Central memory CD8-positive, alpha-beta T cell (primary cell): ENCODE measurements around the gene AGAP2.

ENCODE experiments used
- ATAC-seq: fragments of 150-1000 bp; cut with Tn5 transposase; replicated peaks from 2 replicates; pipeline ENCODE4 v1.10.0; 2022; ENCODE audit warnings: mild to moderate bottlenecking, moderate FRiP score, moderate number of reproducible peaks; ENCODE audit not compliant: poor library complexity, severe bottlenecking; ENCODE audit errors: extremely low read depth
- DNase-seq, 2 donors: peaks; one replicate each; pipeline ENCODE4 v3.0.0; 2021; ENCODE audit warnings: low spot score in 2 of 2
- H3K27ac Mint-ChIP-seq: one replicate; pipeline ENCODE4 v1.8.0; 2022; ENCODE audit warnings: low read depth, mild to moderate bottlenecking, moderate library complexity, mixed read lengths
- H3K27me3 Mint-ChIP-seq: one replicate; pipeline ENCODE4 v1.8.0; 2022; ENCODE audit warnings: mixed read lengths
- H3K36me3 Mint-ChIP-seq: one replicate; pipeline ENCODE4 v1.8.0; 2022; ENCODE audit warnings: mild to moderate bottlenecking, moderate library complexity, mixed read lengths; ENCODE audit not compliant: insufficient read depth
- H3K4me1 Mint-ChIP-seq: one replicate; pipeline ENCODE4 v1.8.0; 2022; ENCODE audit warnings: mixed read lengths
- H3K4me3 Mint-ChIP-seq: one replicate; pipeline ENCODE4 v1.8.0; 2022; ENCODE audit warnings: mild to moderate bottlenecking, moderate library complexity, mixed read lengths
- H3K9me3 Mint-ChIP-seq: one replicate; pipeline ENCODE4 v1.8.0; 2022; ENCODE audit warnings: mixed read lengths

AGAP2 gene

GRCh38 chr12:57738661-57739237 is at the start of gene AGAP2:
Gene AGAP2 (minus strand): TSS chr12:57738742. CDS start chr12:57738246, 496 bp downstream.
- no peak for DNase-seq
- Mint-ChIP-seq H3K36me3 (peaks cover 29% of the 10 kb centered on the region), H3K27ac (peak within 1 kb of the TSS; percentile 94), H3K27me3 (no peaks in the 10 kb centered on the region), H3K4me3 (peak within 1 kb of the TSS; percentile 83), H3K4me1 (peaks cover 55% of the 10 kb centered on the region), H3K9me3 (no peaks in the 10 kb centered on the region)
- ATAC-seq = no peak

- Mint-ChIP-seq H3K36me3 (peaks cover 36% of the 10 kb centered on the region), H3K4me1 (peaks cover 22% of the 10 kb centered on the region), H3K9me3 (no peaks in the 10 kb centered on the region), H3K27me3 (no peaks in the 10 kb centered on the region), H3K4me3 (peak overlapping the region; percentile 96), H3K27ac (no peak overlapping the region)
- DNase-seq (no peak), ATAC-seq (no peak)
Observed at GRCh38 chr12:57783861-57784260, 45.3 kb upstream of the AGAP2 start.

- Mint-ChIP-seq H3K27me3 (no peaks in the 10 kb centered on the region), H3K4me3 (peak overlapping the region; percentile 96), H3K27ac (peak overlapping the region; percentile 97), H3K36me3 (peaks cover 32% of the 10 kb centered on the region), H3K4me1 (peaks cover 22% of the 10 kb centered on the region), H3K9me3 (no peaks in the 10 kb centered on the region)
- no peak for ATAC-seq
- DNase-seq = no peak
Observed at GRCh38 chr12:57783466-57783801, 44.9 kb upstream of the AGAP2 start.

GRCh38 chr12:57782608-57783465 is 44.3 kb upstream of the AGAP2 start, which contains the start of gene TSFM:
Gene TSFM (plus strand): TSS chr12:57782787. CDS start chr12:57782802, 15 bp downstream.
- ATAC-seq = peak; percentile 77
- H3K4me3 Mint-ChIP-seq = peak within 1 kb of the TSS; percentile 96
- H3K9me3 Mint-ChIP-seq = no peaks in the 10 kb centered on the region
- H3K27me3 Mint-ChIP-seq = no peaks in the 10 kb centered on the region
- peak; percentile 92 to 96 for DNase-seq
- H3K4me1 Mint-ChIP-seq = peaks cover 22% of the 10 kb centered on the region
- H3K36me3 Mint-ChIP-seq = peaks cover 26% of the 10 kb centered on the region
- peak within 1 kb of the TSS; percentile 97 for H3K27ac Mint-ChIP-seq

- DNase-seq = no peak
- ATAC-seq = peak; percentile 3
- Mint-ChIP-seq H3K27ac (peak overlapping the region; percentile 97), H3K4me3 (peak overlapping the region; percentile 96), H3K4me1 (peaks cover 22% of the 10 kb centered on the region), H3K36me3 (peaks cover 20% of the 10 kb centered on the region), H3K9me3 (no peaks in the 10 kb centered on the region), H3K27me3 (no peaks in the 10 kb centered on the region)
Observed at GRCh38 chr12:57782243-57782607, 43.7 kb upstream of the AGAP2 start.

GRCh38 chr12:57781801-57782200 is 43.3 kb upstream of the AGAP2 start:
- Mint-ChIP-seq H3K27me3 (no peaks in the 10 kb centered on the region), H3K9me3 (no peaks in the 10 kb centered on the region), H3K36me3 (peaks cover 19% of the 10 kb centered on the region), H3K4me3 (peak overlapping the region; percentile 96), H3K27ac (peak overlapping the region; percentile 97), H3K4me1 (peaks cover 22% of the 10 kb centered on the region)
- ATAC-seq (no peak), DNase-seq (no peak)

- no peaks in the 10 kb centered on the region for H3K27me3 Mint-ChIP-seq
- H3K36me3 Mint-ChIP-seq = peaks cover 15% of the 10 kb centered on the region
- DNase-seq = no peak
- peaks cover 22% of the 10 kb centered on the region for H3K4me1 Mint-ChIP-seq
- H3K4me3 Mint-ChIP-seq = peak overlapping the region; percentile 96
- ATAC-seq = no peak
- H3K9me3 Mint-ChIP-seq = no peaks in the 10 kb centered on the region
- H3K27ac Mint-ChIP-seq = no peak overlapping the region
Observed at GRCh38 chr12:57781244-57781643, 42.7 kb upstream of the AGAP2 start.

GRCh38 chr12:57780284-57780897 is 41.8 kb upstream of the AGAP2 start:
- peak overlapping the region; percentile 6 for H3K27ac Mint-ChIP-seq
- H3K9me3 Mint-ChIP-seq = no peaks in the 10 kb centered on the region
- ATAC-seq = no peak
- no peak overlapping the region for H3K4me3 Mint-ChIP-seq
- H3K36me3 Mint-ChIP-seq = peaks cover 11% of the 10 kb centered on the region
- DNase-seq = no peak
- no peaks in the 10 kb centered on the region for H3K27me3 Mint-ChIP-seq
- peaks cover 22% of the 10 kb centered on the region for H3K4me1 Mint-ChIP-seq

GRCh38 chr12:57779736-57780135 is 41.2 kb upstream of the AGAP2 start:
- H3K9me3 Mint-ChIP-seq = no peaks in the 10 kb centered on the region
- ATAC-seq (no peak), DNase-seq (no peak)
- no peaks in the 10 kb centered on the region for H3K27me3 Mint-ChIP-seq
- no peak overlapping the region for H3K27ac Mint-ChIP-seq
- peaks cover 11% of the 10 kb centered on the region for H3K36me3 Mint-ChIP-seq
- peaks cover 22% of the 10 kb centered on the region for H3K4me1 Mint-ChIP-seq
- no peak overlapping the region for H3K4me3 Mint-ChIP-seq

- no peak for ATAC-seq
- H3K4me3 Mint-ChIP-seq = no peak overlapping the region
- H3K36me3 Mint-ChIP-seq = peaks cover 6% of the 10 kb centered on the region
Observed at GRCh38 chr12:57777911-57778310, 39.4 kb upstream of the AGAP2 start.

GRCh38 chr12:57777367-57777766 is 38.8 kb upstream of the AGAP2 start:
- H3K9me3 Mint-ChIP-seq = no peaks in the 10 kb centered on the region
- H3K27me3 Mint-ChIP-seq = no peaks in the 10 kb centered on the region
- no peak for DNase-seq
- no peak for ATAC-seq
- peaks cover 16% of the 10 kb centered on the region for H3K4me1 Mint-ChIP-seq
- H3K27ac Mint-ChIP-seq = no peak overlapping the region
- no peak overlapping the region for H3K4me3 Mint-ChIP-seq
- peaks cover under 1% of the 10 kb centered on the region for H3K36me3 Mint-ChIP-seq

More at GRCh38 chr12:57777911-57778310, 39.4 kb upstream of the AGAP2 start:
- H3K9me3 Mint-ChIP-seq = no peaks in the 10 kb centered on the region
- H3K4me1 Mint-ChIP-seq = peaks cover 17% of the 10 kb centered on the region
- no peaks in the 10 kb centered on the region for H3K27me3 Mint-ChIP-seq
- no peak overlapping the region for H3K27ac Mint-ChIP-seq
- DNase-seq = no peak

GRCh38 chr12:57776247-57776587 is 37.7 kb upstream of the AGAP2 start:
- H3K9me3 Mint-ChIP-seq = no peaks in the 10 kb centered on the region
- H3K27me3 Mint-ChIP-seq = no peaks in the 10 kb centered on the region

More at GRCh38 chr12:57776247-57776587, 37.7 kb upstream of the AGAP2 start:
- peaks cover 6% of the 10 kb centered on the region for H3K36me3 Mint-ChIP-seq
- ATAC-seq = no peak
- DNase-seq = no peak
- H3K27ac Mint-ChIP-seq = no peak overlapping the region
- H3K4me3 Mint-ChIP-seq = no peak overlapping the region
- peaks cover 14% of the 10 kb centered on the region for H3K4me1 Mint-ChIP-seq
